ENCODE results near the gene TPRA1.
A peak's percentile ranks its signal among the peaks of the same experiment; 100 is the strongest.

TPRA1 gene

DNA sequence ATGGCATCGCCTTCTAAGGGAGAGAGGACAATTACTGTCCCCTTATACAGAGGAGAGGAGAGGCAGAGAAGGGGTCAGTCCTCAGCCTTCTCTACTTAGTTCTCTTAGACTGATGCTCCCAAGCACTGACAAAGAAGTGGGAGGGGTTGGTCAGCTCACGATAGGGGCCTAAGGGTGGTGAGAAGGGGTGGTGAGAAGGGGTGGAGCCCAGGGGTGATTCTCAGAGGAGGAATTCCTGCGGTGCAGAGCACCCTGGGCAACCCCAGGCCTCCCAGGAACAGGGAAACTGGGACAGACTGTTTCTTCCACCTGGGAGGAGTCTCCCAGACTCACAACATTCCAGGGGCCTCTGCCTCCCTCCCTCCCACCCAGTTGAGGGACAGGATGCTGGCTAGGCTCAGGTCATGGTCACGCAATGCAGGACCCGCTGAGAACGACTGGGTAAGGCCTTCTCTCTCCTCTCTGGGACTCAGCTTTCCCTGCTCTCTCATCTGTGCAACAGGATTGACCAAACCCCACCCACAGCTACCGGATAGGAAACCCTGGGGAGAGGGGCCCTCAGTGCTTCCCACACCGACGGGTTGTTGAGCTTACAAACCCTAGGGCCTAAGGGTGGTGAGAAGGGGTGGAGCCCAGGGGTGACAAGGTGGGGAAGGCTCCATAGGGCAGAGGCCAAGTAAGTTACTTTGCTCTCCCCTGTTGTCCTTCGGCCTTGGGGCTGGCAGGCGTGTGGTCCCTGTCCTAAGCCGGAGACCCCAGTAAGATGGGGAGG, 1.5 kb downstream of the TPRA1 start:
- no peak for DNase-seq

DNA sequence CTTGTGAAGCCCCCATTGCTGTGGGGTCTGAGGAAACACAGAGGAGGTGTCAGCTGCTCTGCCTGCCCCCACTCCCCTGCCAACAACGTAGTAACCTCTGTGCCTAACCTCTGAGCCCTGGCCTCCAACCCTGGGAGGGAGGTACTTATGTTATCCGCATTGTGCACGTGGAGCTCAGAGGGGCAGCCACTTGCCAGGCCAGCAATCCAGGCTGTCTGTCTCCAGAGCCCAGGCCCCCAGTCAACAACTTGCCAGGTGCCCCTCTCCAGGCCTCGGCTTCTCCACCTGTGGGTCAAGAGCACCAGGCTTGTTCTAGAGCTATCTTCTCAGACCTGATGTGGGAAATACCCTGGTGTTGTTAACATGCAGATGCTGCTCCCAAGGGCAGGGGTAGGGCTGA, 2.7 kb downstream of the TPRA1 start:
- no peak for DNase-seq

DNA sequence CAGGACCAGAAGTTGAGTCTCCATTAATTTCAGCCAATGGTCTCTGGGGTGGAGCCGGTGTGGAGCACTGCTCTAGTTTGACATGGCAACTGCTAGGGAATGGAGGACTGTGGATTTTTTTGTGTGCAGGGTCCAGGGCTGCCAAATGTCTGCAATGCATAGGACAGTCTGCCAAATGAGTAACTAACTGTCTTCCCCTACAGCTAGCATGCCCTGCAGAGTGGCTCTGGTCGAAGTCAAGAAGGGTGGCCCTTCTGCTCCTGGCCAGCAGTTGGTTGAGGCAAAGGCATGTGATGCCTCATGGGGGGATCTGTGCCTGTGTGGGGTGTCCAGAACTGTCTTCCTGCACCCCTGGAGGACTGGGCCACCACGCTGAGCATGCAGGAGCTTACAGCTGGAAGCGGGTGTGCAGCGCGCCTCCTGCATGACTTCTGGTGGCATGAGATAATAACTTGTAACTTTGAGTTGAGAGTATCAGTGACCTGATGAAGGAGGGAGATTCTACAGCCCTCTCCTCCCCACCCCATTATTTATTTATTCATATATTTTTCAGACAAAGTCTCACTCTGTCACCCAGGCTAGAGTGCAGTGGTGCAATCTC, 4.6 kb downstream of the TPRA1 start:
- no peak for DNase-seq

DNA sequence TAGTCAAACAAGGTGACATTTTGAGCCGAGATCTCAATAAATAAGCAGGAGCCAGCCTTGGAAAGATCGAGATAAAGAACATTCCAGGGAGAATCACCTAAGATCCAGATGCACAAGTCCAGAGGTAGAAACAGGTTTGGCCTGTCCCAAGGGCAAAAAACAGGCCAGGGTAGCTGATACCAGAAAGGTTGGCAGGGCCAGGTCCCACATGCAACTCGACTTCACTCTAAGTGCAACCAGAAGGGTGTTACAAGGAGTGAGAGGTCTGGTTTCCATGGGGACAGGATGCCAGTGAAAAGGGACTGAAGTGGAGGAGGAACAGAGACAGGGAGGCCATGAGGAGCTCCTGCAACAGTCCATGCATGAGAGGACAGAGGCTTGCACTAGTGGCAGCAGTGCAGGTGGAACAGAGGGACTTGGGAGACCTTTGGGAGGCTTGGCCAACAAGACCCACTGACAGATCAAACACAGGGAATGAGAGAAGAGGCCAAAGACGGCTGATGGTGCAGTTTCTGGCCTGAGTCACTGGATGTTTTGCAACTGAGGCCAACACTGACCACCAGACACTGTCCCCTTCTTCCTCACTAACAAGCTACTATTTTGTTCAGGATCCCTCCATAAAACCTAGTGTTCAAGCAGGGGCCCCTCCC, 5.2 kb downstream of the TPRA1 start:
- no peak for DNase-seq

DNA sequence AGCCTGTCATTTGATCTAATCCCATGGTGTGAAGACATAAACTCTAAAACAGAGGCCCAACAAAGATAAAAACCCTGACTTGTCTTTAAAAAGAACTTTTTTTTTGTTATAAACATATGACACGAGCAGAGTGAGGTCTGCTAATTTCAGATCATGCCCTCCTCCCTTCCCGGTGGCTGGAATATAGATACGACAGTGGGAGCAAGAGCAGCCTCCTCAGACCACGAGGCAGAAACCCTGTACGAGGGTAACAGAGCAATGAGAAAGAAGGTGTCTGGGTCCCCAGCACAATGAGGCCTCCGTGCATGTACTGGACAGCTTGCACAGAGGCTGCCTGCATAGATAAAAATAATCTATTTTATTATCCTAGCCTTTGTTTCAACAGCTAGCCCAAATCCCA, 5.8 kb downstream of the TPRA1 start:
- DNase-seq, result no peak

DNA sequence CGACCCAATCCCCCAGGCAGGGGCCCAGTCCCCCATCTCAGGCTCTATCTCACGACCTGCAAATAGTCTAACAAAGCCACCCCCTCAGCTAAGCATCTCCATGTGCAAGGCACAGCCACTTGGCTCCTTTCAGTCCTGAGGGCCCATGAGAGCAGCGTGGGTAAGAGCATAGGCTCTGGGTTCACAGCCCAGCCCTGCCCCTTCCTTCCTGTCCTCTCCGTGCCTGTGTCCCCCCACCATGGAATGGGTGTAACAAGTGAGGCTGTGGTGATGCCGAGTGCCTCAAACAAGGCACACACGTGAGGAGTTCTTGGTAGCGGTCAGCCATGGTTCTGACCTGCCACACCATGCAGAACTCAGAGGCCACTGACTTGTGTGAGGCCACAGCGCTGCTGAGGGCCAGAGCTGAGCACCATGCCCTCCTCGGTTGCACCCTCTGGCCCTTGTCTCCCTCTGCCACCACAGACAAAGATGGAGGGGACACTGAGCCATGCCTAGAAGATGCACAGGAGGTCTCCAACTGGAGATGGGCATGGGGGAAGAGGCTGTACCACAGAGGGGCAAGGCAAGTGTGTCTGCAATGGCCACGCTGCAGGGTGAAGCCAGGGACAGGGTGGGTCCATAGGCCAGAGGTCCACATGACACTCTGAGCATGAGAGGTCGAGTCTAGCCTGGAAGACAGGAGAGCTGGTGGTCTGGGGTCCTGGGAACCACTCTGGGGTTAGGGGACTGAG, 10.0 kb downstream of the TPRA1 start:
- no peak for DNase-seq

DNA sequence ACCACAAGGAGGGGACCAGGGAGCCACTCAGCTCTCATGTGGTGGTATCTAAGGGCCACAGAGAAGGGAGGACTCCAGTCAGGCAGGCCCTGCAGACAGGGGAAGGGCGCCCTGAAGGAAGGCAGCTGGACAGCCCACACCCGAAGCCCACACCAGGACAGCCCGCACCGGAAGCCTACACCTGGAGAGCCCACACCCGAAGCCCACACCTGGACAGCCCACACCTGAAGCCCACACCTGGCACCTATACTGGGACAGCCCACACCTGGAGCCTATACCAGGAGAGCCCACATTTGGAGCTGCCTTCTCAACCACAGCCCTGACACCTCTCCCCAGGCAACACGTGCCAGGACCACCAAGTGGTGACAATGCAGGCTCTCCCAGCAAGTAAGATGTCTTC, 11.7 kb downstream of the TPRA1 start:
- no peak for DNase-seq

DNA sequence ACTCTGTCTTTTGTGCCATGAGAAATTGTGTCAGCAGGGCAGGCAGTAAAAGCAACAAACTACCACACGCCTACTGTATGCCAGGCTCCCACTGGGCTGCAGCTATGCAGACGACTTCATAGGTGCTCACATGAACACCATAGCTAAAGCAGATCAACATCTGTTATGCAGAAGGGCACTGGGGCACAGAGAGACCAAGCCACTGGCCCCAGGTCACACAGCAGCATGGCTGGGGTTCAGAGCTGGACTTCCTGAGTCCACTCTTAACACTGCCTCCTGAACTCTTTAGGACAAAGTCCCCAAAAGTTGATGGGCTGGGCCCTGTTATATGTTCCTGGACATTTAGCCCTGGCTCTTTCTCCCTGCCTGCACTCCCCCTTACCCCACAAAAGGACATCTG, 12.4 kb downstream of the TPRA1 start:
- no peak for DNase-seq

DNA sequence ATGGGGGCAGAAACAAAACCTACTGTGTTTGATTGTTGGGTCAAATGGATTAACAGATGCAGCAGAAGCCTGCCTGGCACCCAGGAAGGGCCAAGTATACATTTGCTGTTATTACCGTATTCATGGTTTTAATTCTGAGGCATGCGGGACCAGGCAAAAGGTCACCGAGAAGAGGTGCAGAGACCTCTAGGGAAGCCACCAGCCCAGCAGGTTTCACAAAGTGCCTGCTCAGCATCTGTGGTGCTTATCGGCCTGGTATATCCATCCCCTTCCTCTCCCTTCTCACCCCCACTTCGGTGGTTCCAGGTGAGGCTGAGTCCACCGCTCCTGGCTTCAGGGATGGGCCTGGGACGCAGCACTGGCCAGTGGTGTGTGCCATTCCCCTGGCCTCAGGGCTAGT, 13.1 kb downstream of the TPRA1 start:
- no peak for DNase-seq

DNA sequence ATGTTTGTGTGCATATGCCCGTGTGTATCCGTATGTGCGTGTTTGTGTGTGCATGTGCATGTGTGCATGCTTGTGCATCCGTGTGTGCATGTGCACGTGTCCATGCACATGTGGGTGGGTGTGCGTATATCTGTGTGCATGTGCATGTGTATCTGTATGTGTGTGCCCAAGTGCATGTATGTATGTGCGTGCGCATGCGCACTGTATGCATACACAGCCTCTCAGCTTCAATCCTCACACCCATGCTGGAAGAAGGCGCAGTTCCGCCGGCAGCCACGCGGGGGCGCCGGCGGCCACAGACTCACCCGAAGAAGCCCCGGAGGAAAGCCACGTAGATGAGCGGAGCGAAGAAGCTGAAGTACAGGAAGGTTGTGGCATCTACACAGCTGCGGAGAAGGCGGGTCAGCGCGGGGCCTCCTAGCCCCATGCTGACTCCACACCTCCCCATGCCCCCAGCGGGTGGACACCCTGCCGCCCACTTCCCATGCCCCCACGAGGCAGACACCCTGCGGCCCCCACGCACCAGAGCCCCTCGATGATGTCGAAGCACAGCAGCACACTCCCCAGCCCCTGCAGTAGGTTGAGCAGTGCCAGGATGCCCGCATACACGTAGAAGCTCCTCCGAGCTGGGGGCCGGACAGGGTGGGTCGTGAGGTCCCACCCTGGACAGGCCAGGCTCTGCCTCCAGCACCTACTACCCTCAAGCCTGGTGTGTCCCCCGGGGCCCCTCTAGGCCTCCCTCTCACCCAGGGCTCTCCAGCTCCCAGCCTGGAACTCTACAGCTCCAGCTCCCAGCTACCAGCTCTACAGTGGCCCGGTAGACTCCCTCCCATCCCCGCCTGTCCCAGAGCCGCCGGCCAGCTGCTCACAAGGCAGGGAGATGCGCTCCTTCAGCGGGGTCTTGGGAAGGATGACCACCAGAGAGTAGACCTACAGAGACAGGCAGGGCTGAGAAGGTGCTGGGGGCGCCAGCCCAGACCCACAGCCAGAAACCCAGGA, 15.4 kb downstream of the TPRA1 start:
- peak in 1 of 2 experiments; percentile 56 for DNase-seq

DNA sequence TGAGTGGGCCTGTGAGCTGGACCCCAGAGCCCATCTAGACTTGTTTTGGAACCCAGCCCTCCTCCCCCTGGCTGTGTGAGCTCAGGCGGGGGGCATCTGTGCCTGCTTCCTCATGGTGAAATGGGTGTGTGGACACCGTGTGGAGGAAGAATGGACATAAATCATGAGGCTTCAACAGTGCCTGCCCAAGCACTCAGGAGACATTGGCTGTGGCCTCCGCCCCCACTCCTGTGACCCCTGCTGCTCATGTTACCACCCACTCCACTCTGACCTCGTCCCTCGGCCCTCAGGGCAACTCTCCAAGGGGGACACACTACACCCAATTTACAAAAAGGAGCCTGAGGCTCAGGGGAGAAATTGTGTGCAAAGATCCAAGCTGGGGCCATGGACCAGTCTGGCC, 16.6 kb downstream of the TPRA1 start:
- DNase-seq, result no peak

DNA sequence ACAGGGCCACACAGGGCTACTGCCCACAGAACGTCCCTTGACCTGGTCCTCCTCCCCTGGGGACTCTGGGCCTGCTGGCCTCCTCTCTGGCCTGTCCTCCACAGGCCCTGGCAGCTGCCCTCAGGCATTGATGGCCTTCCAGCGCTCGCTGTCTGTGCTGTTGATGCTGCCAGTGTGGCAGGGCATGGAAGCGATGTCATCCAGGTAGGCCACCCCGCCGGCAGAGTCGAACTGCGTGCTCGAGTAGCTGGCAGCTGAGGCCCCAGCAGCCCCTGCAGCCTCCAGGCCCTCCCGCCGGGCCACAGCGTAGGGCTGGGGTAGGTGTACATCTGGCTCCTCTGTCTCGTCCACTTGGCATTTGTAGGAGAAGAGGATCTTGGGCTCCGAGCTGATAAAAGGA, 17.1 kb downstream of the TPRA1 start:
- DNase-seq, result no peak

DNA sequence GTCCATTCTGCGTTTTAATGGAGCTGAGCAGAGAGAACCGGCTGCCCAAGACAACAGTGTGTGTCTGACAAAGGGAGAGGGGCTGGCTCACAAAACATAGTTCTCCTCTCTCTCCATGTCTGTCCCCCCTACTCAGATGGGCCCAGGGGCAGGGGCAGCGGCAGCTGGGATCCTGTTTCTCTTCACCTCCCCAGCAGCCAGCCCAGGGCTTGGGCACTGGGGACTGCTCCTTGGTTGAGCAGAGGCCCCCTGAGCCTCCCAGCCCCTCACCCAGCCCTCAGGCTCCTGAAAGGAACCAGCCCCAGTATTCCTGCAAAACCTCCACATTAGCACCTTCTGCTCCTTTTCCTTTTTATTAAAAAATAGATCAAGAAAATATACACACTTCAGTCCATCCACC, 17.8 kb downstream of the TPRA1 start:
- DNase-seq, result no peak

DNA sequence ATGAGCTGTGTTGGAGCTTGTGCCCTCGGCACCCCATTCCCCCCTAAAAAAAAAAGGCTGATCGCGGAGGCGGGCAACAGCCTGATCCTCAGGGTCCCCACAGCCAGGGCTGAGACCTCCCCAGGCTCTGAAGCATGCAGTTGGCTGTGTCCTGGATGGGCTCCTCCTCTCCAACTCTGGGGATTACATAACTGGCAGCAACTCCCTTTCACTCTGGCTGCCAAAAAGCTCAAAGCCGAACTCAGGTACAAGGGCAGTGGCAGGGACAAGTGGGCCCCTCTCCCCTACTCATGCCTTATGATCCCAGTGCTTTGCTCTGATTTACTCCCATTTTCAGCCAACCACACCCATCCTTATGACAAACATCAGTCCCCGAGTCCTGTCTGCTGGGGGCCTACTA, 18.3 kb downstream of the TPRA1 start:
- no peak for DNase-seq

DNA sequence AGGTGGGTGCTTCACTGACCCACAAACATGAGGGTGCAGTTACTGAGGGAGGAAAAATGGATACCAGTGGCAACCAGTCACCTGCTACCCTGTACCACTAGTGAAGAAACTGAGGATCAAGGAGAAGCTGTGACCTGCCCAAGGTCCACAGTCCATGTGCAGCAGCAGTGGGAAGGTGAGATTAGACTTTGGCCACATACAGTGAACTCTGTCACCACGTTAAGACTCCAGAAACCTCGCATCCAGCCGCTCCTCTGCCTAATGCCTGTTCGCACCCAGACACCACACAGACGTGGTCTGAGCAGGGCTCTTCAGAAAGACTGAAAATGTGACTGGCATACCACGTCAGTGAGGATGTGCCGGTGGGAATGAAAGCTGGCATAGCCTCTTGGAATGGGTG, 20.0 kb downstream of the TPRA1 start:
- DNase-seq, result no peak

DNA sequence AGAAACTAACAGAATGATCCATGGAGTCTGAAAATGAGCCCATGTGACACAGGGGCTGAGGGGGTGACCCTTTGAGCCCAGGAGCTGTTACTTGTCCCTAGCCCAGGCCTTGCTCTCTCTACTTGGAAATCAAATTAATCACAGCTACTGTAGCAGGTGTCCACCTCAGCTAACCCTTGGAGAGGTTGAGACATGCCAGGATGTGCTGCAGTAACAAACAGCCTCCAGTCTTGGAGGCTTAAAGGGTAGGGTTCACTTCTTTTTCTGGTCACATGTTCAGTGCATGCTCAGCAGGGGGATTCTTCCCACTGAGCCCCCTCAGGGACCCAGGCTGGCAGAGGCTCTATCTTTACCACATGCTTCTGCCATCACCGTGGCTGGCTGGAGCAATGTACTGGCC, 21.4 kb downstream of the TPRA1 start:
- DNase-seq, result no peak

DNA sequence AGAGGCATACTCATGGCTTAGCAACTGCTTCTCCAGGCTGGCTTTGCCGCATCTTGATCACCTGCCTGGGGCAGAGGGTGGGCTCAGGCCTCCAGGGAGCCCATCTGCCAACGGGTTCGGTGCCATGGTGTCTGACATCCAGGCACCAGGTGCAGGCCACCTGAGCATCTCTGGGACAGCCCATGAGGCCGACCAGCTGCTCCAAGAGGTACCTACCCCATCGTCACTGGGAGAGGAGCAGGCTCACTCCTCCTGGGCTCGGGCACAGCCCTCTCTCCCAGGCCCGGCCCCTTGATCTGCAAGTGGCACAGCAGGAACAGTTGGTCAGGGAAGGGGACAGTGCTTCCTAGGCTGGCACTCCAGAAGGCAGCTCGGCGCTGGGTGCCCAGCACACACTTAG, 21.9 kb downstream of the TPRA1 start:
- no peak for DNase-seq

DNA sequence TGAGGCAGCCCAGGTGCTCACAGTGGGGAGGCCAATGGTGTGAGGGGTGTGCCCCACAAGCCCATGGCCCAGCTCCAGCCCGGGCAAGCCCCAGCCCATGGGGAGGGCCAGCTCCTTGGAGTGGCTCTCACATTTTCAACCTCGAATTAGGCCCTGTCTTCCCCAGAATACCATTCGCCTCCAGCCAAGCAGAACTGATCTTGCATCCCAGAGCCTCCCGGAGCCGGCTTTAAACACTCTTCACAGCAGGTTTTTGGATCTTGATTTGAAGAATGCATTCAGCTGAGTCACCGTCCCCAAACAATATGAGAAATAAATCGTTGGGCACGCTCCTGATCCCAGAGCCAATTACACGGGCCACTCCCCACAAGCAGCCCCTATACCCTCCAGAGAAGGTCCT, 23.7 kb downstream of the TPRA1 start:
- no peak for DNase-seq

DNA sequence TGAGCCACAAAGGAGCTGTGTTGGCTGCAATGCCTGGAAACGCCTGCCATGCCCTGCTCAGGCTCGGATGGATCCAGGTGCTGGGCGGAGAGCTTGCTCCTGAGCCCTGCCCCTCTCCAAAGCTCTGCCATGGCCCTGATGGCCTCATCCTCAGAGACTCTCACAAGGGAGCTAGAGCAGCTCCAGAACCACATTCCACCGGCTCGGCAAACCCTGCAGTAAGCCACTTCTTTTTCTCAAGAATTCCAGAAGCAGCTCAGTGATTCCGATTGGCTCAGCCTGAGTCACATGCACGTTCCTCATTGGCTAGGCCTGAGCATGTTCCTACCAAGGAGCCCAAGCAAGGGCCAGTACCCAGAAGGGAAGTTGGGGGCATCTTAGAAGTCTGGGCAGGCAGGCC, 24.8 kb downstream of the TPRA1 start:
- DNase-seq, result no peak

DNA sequence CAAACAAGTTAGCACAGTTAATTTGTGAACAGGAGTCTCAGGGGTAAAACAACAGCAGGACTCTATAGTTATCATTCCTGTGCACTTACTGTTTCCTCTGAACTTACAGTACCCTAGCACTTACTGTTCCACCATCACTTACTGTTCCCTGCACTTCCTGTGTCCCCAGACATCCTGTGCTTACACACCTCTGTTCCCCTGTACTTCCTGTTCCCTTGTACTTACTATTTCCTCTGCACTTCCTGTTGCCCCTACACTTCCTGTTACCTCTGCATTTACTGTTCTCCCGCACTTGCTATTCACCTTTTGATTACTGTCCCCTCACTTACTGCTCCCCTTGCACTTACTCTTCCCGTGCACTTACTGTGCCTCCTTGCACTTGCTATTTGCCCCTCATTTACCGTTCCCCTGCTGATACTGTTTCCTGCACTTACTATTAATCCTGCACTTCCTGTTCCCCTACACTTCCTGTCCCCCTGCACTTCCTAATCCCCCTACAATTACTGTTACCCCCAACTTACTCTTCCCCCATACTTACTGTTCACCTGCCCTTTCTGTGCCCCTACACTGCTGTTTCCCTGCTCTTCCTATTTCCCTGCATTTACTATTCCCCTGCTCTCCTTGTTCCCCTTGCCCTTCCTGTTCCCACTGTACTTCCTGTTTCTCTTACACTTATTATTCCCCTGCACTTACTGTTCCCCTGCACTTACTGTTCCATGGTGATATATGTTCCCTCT, 30.3 kb downstream of the TPRA1 start:
- no peak for DNase-seq

DNA sequence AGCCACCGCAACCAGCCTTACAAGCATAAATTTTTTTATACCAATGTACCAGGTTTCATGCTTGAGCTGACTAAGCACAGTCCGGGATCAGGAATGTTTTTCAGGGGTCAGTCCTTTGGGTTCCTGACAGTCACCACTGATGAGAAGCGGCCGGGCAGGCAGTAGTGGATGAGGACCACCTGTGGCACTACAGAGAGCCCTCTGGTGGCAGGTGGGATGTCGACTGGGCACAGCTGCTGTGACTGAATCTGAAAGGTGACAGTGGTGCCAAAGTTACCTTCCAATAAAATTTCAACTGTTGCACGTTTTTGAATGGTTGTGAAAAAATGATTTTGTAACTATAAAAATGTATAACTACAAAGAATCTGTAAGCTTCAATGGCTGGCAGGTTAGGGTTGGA, 34.0 kb downstream of the TPRA1 start:
- DNase-seq, result no peak

DNA sequence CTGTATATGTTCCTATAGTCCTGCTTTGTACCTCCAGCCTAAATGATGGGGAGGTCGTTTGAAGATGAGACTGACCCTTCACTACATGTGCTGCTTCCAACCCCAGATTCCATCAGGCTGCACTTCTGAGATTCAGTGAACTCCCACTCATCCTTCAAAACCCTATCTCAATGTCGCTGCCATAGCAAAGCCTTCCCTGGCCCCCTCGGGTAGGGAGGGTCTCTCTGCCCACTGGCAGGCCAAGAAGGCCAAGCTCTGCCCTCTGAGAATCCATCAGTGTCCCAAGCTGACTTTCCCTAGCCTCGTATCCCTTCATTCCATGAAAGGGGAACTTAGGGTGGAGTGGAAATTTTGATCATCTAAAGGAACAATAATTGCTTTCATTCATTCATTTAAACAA, 35.4 kb downstream of the TPRA1 start:
- DNase-seq, result no peak
